Keratinocyte (primary cell): Measurements from ENCODE around the gene FAM53A. TPM values are rescaled to one million over a fixed set of nuclear protein-coding genes. Genes with fewer than 3 reads are reported as not detected.

ENCODE experiments used
- DNase-seq: peaks from one replicate; pipeline ENCODE4 v3.0.0-alpha.2; 2011; ENCODE audit warnings: low read depth, missing footprints, low spot score
- FAIRE-seq: peaks from 2 replicates; lab custom pipeline; 2011; peaks lifted over from hg19 to GRCh38; lab: Jason Lieb, UNC
- H2AFZ ChIP-seq: 2 replicates; pipeline ENCODE4 v1.6.0; 2012; ENCODE audit warnings: low read length, control low read depth, inconsistent platforms; ENCODE audit not compliant: control insufficient read depth
- H3K27ac ChIP-seq: 2 replicates; pipeline ENCODE4 v1.5.1; 2011; ENCODE audit warnings: low read length; ENCODE audit not compliant: control insufficient read depth, insufficient read depth
- H3K27me3 ChIP-seq: 3 replicates; pipeline ENCODE4 v1.6.0; 2011; ENCODE audit warnings: low read length; ENCODE audit not compliant: control insufficient read depth, insufficient read depth; ENCODE audit errors: extremely low read depth
- H3K36me3 ChIP-seq, 2 experiments: 2 replicates in 1 of 2; 3 replicates in 1 of 2; pipeline ENCODE4 v1.5.1; 2011; ENCODE audit warnings: low read length in 2 of 2, mild to moderate bottlenecking in 1 of 2; ENCODE audit not compliant: control insufficient read depth in 2 of 2, insufficient read depth in 2 of 2; ENCODE audit errors: extremely low read depth in 1 of 2
- H3K4me1 ChIP-seq: 3 replicates; pipeline ENCODE4 v1.5.1; 2011; ENCODE audit warnings: low read length; ENCODE audit not compliant: control insufficient read depth, insufficient read depth; ENCODE audit errors: extremely low read depth
- H3K4me2 ChIP-seq: 3 replicates; pipeline ENCODE4 v1.6.0; 2011; ENCODE audit warnings: low read depth, low read length; ENCODE audit not compliant: control insufficient read depth, insufficient read depth; ENCODE audit errors: extremely low read depth
- H3K4me3 ChIP-seq, 3 experiments: fragments of 200-600 bp in 1 of 3; sonication (generic) in 1 of 3; 2 replicates in 2 of 3; 3 replicates in 1 of 3; pipeline ENCODE4 v1.5.1; 2011 to 2016; ENCODE audit warnings: low read length in 3 of 3, mild to moderate bottlenecking in 3 of 3, control low read depth in 2 of 3, inconsistent platforms in 1 of 3, low read depth in 1 of 3, mixed read lengths in 1 of 3, mixed run types in 1 of 3, moderate library complexity in 1 of 3; ENCODE audit not compliant: control insufficient read depth in 2 of 3, insufficient read depth in 2 of 3; ENCODE audit errors: extremely low read depth in 1 of 3
- H3K79me2 ChIP-seq: 2 replicates; pipeline ENCODE4 v1.6.0; 2012; ENCODE audit warnings: low read length; ENCODE audit not compliant: control insufficient read depth, insufficient read depth
- H3K9ac ChIP-seq: 3 replicates; pipeline ENCODE4 v1.6.0; 2011; ENCODE audit warnings: low read length; ENCODE audit not compliant: control insufficient read depth, insufficient read depth; ENCODE audit errors: extremely low read depth
- H3K9me1 ChIP-seq: 3 replicates; pipeline ENCODE4 v1.6.0; 2011; ENCODE audit warnings: low read length; ENCODE audit not compliant: control insufficient read depth, insufficient read depth; ENCODE audit errors: extremely low read depth
- H3K9me3 ChIP-seq: 2 replicates; pipeline ENCODE4 v1.5.1; 2012; ENCODE audit warnings: low read depth, low read length; ENCODE audit not compliant: control insufficient read depth
- H4K20me1 ChIP-seq: 3 replicates; pipeline ENCODE4 v1.6.0; 2011; ENCODE audit warnings: low read length; ENCODE audit not compliant: control insufficient read depth, insufficient read depth; ENCODE audit errors: extremely low read depth
- CTCF ChIP-seq, 3 experiments: IDR thresholded peaks in 1 of 3; conservative IDR thresholded peaks in 1 of 3; optimal IDR thresholded peaks in 1 of 3; 2 replicates in 2 of 3; 3 replicates in 1 of 3; pipeline versions ENCODE3 to v1.5.1; 2011; ENCODE audit warnings: low read length in 3 of 3, mild to moderate bottlenecking in 3 of 3, moderate library complexity in 2 of 3, control low read depth in 1 of 3, inconsistent platforms in 1 of 3; ENCODE audit not compliant: insufficient read depth in 2 of 3; ENCODE audit errors: extremely low read depth in 1 of 3
- EZH2 ChIP-seq: IDR thresholded peaks from one replicate; pipeline ENCODE4 v1.6.1; 2012; ENCODE audit warnings: inconsistent platforms, mild to moderate bottlenecking, low read length, moderate library complexity
- dilution Hi-C: fragments of 300-500 bp; cut with MboI; formaldehyde crosslinking; loops from one replicate; pipeline ENCODE4 v1.7.0; 2020; ENCODE audit warnings: low sequenced_read_pairs; ENCODE audit not compliant: extremely low pct_ligation_motif_present
- polyA plus RNA-seq, 5 experiments: library from polyadenylated mRNA; depleted of rRNA in 3 of 5; stranded (reverse) in 3 of 5; stranded (forward) in 1 of 5; unstranded in 1 of 5; fragments of >200 nt; gene quantifications; 1 replicate in 1 of 5; 2 replicates in 3 of 5; 3 replicates in 1 of 5; pipeline versions ENCODE4 v1.2.1 to v1.2.3, GENCODE V29; 2011 to 2012; ENCODE audit warnings: missing spikeins in 2 of 5, low read depth in 1 of 5, low replicate concordance in 1 of 5

Gene FAM53A
- polyA plus RNA-seq, 1 donor (not counting 4 experiments of a cell fraction or from before 2014, with no cell fraction given), result 0.50 TPM

- no peak for FAIRE-seq
- dilution Hi-C loops, result no loop called here
- H3K9ac ChIP-seq, result no peak overlapping the region
- H3K9me1 ChIP-seq, result no peaks in the 10 kb centered on the region
- H2AFZ ChIP-seq, result no peak overlapping the region
- no peak for DNase-seq
- H3K4me2 ChIP-seq, result no peak overlapping the region
- peaks cover 10% of the 10 kb centered on the region for H3K4me1 ChIP-seq
- H3K27me3 ChIP-seq, result no peaks in the 10 kb centered on the region
- peaks cover 5 to 11% of the 10 kb centered on the region in 2 experiments for H3K36me3 ChIP-seq
- no peak overlapping the region for H3K4me3 ChIP-seq
- no peaks in the 10 kb centered on the region for H4K20me1 ChIP-seq
- H3K9me3 ChIP-seq, result no peaks in the 10 kb centered on the region
- H3K79me2 ChIP-seq, result no peaks in the 10 kb centered on the region
- H3K27ac ChIP-seq, result no peak overlapping the region
- TF ChIP-seq EZH2 (no peak), CTCF (optimal IDR thresholded peaks at IDR 0.05 in 1 of 3, IDR thresholded peaks at IDR 0.05 in 1 of 3, conservative IDR thresholded peaks at IDR 0.05 in 1 of 3; ENCODE audit: extremely low read depth in 1 of 3, insufficient read depth in 2 of 3, low read length in 3 of 3) (no peak)
Measured at GRCh38 chr4:1686440-1687036, 2.4 kb upstream of the FAM53A start.

- Histone ChIP-seq H3K4me3 (no peak overlapping the region), H4K20me1 (no peaks in the 10 kb centered on the region), H3K79me2 (no peaks in the 10 kb centered on the region), H3K27ac (no peak overlapping the region), H3K4me2 (no peak overlapping the region), H3K4me1 (peaks cover 10% of the 10 kb centered on the region), H3K9ac (no peak overlapping the region), H3K36me3 (peaks cover 0 to 4% of the 10 kb centered on the region in 2 experiments), H2AFZ (no peak overlapping the region), H3K9me1 (no peaks in the 10 kb centered on the region), H3K27me3 (no peaks in the 10 kb centered on the region), H3K9me3 (no peaks in the 10 kb centered on the region)
- no peak for DNase-seq
- TF ChIP-seq CTCF (optimal IDR thresholded peaks at IDR 0.05 in 1 of 3, IDR thresholded peaks at IDR 0.05 in 1 of 3, conservative IDR thresholded peaks at IDR 0.05 in 1 of 3; ENCODE audit: extremely low read depth in 1 of 3, insufficient read depth in 2 of 3, low read length in 3 of 3), result no peak
- no peak for TF ChIP-seq EZH2
- FAIRE-seq, result no peak
- dilution Hi-C loops, result no loop called here
Measured at GRCh38 chr4:1685235-1686150, 1.4 kb upstream of the FAM53A start.
